ENCODE data around the gene LCN2. TPM values are rescaled to one million over a fixed set of nuclear protein-coding genes. Genes with fewer than 3 reads are reported as not detected.
A peak's percentile ranks its signal among the peaks of the same experiment; 100 is the strongest.

Gene LCN2
- total and polyA plus RNA-seq, 7 donors: 0.08 to 2.1 (median 0.80) TPM; not detected in 1

DNA sequence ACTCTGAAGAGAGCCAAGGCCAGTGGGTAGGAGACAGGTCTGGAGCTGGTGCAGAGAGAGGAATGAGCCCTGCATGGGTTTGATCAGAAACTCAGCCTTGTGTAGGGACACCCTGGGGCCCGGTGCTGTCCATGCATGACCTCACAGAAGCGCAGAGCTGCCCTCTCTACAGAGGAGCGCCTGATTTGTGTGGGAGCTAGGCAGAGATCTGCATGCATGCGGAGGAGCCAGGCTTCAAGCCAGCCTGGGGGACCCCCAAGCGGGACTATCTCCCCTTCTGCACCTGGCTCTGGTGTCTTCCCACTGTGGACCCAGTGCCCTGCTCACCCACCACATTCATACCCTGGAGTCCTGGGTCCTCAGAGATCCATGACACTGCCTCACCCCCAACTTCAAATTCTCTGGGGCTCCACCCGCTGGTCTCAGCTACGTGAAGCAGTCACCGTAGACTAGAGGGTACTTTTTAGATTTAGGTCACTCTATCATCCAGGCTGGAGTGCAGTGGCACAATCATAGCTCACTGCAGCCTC, 2.6 kb upstream of the LCN2 start:
- H3K36me3 ChIP-seq (ENCODE audit: insufficient read depth in 1 of 2, low read depth in 1 of 2): no peaks in the 10 kb centered on the region
- intact Hi-C loops (cut with DNase I): no loop called here
- no peaks in the 10 kb centered on the region for H3K9me3 ChIP-seq
- TF ChIP-seq, protein P1, sequence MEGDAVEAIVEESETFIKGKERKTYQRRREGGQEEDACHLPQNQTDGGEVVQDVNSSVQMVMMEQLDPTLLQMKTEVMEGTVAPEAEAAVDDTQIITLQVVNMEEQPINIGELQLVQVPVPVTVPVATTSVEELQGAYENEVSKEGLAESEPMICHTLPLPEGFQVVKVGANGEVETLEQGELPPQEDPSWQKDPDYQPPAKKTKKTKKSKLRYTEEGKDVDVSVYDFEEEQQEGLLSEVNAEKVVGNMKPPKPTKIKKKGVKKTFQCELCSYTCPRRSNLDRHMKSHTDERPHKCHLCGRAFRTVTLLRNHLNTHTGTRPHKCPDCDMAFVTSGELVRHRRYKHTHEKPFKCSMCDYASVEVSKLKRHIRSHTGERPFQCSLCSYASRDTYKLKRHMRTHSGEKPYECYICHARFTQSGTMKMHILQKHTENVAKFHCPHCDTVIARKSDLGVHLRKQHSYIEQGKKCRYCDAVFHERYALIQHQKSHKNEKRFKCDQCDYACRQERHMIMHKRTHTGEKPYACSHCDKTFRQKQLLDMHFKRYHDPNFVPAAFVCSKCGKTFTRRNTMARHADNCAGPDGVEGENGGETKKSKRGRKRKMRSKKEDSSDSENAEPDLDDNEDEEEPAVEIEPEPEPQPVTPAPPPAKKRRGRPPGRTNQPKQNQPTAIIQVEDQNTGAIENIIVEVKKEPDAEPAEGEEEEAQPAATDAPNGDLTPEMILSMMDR (IDR thresholded peaks at IDR 0.05): no peak
- no peak overlapping the region for H3K4me3 ChIP-seq
- H3K27me3 ChIP-seq (ENCODE audit: insufficient read depth in 3 of 3, low read length in 2 of 3): no peaks in the 10 kb centered on the region
- ATAC-seq: no peak
- H3K4me1 ChIP-seq: peaks cover 6% of the 10 kb centered on the region
- 89 to 94% (median 92%) methylated on average over 8 of the region's 8 CpGs for WGBS, 3 donors
- DNase-seq: peak in 1 of 2 donors; percentile 40
- no peak overlapping the region for H3K27ac ChIP-seq

DNA sequence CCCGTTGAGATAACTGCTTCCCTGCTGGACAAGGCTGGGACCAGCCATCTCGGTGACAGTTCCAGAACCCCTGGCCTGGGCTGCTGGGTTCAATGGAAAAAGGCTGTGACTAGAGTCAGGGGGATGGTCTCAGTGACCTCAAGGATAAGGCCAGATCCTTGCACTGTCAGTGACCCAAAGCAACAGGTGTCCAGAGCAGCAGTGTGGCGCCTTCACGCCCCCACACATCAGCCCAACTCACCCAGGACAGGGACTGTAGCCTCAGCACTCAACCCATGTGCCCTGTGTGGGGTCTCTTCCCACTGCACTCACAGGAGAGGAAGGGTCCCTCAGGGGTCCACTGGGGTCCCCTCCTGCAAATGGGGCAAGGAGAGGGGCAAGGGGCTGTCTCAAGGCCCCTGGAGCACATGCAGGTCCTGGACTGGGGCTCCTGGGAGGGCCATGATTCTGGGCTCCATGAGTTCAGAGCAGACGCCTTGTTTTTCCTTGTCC, 698 bp upstream of the LCN2 start:
- 79 to 86% (median 81%) methylated on average over 5 of the region's 5 CpGs for WGBS, 3 donors
- TF ChIP-seq, protein P1 (IDR thresholded peaks at IDR 0.05): no peak
- Histone ChIP-seq H3K36me3 (ENCODE audit: insufficient read depth in 1 of 2, low read depth in 1 of 2) (no peaks in the 10 kb centered on the region), H3K4me1 (peaks cover 6% of the 10 kb centered on the region), H3K27me3 (ENCODE audit: insufficient read depth in 3 of 3, low read length in 2 of 3) (no peaks in the 10 kb centered on the region), H3K27ac (no peak overlapping the region), H3K9me3 (no peaks in the 10 kb centered on the region), H3K4me3 (no peak overlapping the region)
- ATAC-seq: no peak
- peak in 1 of 2 donors; percentile 20 for DNase-seq
- intact Hi-C loops (cut with DNase I): no loop called here

DNA sequence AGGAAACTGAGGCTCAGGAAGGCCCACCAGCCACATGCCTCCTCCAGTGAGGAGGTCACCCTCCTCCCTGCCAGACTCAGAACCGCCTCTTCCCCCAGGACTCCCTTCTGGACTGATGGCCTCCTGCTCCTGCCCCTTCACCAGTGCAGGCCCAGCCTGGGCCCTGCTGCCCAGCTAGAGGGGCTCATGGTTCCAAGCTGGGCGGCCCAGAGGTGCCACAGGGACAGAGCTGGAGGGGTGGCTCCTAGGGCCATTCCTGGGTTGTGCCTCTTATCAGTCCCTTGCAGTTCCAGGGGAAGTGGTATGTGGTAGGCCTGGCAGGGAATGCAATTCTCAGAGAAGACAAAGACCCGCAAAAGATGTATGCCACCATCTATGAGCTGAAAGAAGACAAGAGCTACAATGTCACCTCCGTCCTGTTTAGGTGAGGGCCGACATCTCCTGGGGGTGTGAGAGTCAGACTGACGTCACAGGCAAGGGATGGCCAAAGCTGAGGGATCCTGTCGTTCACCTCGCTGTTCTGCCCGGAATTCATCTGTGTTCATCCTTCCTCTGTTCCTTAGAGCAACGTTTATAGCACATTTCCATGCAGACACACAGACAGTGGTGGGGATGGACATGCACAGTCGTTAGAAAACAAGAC, 819 bp downstream of the LCN2 start:
- Histone ChIP-seq H3K4me3 (no peak overlapping the region), H3K27ac (no peak overlapping the region), H3K36me3 (ENCODE audit: insufficient read depth in 1 of 2, low read depth in 1 of 2) (no peaks in the 10 kb centered on the region), H3K9me3 (no peaks in the 10 kb centered on the region), H3K27me3 (ENCODE audit: insufficient read depth in 3 of 3, low read length in 2 of 3) (no peaks in the 10 kb centered on the region), H3K4me1 (peaks cover 6% of the 10 kb centered on the region)
- 68 to 78% (median 75%) methylated on average over 11 of the region's 11 CpGs for WGBS, 3 donors
- ATAC-seq (no peak), DNase-seq (peak in 1 of 2 donors; percentile 44)
- TF ChIP-seq, protein P1 (IDR thresholded peaks at IDR 0.05): no peak
- intact Hi-C loops (cut with DNase I): no loop called here

DNA sequence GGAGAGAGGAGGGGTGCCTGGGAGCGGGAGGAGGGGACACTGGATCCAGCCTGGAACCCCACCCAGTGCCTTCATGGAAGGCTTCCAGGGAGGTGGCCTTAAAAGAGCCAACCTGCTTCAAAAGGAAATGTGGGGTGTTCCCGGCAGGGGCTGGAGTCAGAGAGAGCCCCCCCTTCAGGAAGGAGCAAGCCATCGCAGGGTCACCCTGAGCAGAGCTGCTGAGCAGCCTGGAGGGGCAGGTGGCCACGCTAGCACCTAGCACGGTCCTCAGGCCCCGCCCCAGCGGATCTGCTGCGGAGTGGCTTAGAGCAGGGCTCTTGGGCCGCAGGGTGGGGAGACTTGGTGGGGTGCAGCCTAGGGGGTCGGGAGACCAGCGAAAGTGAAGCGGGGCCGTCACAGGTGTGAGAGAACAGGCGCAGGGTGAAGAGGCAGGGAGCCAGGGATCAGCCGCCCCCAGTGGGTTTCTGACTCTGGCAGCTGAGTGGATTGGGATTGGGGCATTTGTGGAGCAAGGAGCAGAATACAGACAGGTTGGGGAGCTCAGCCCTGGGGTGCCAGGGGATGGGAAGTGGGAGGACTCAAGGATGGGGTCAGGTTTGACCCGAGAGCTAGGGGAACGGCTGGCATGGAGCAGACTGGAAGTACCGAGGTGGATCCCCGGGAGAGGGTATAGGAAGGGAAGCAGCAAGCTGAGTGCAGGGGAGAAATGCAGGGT, 1.5 kb downstream of the LCN2 start:
- TF ChIP-seq, protein P1 (IDR thresholded peaks at IDR 0.05): no peak
- ATAC-seq (no peak), DNase-seq (peak in 1 of 2 donors; percentile 52)
- Histone ChIP-seq H3K9me3 (no peaks in the 10 kb centered on the region), H3K27me3 (ENCODE audit: insufficient read depth in 3 of 3, low read length in 2 of 3) (no peaks in the 10 kb centered on the region), H3K36me3 (ENCODE audit: insufficient read depth in 1 of 2, low read depth in 1 of 2) (no peaks in the 10 kb centered on the region), H3K27ac (no peak overlapping the region), H3K4me1 (peaks cover 6% of the 10 kb centered on the region), H3K4me3 (no peak overlapping the region)
- WGBS, 3 donors: 67 to 77% (median 70%) methylated on average over 19 of the region's 19 CpGs
- intact Hi-C loops (cut with DNase I): no loop called here
